Measurements from ENCODE around the gene PDLIM4.

GRCh38 chr5:132319975-132320374 lies 62.5 kb downstream of the PDLIM4 start:
- TF ChIP-seq CTCF (IDR thresholded peaks at IDR 0.05; ENCODE audit: insufficient read depth, low read length) (no peak), POLR2AphosphoS5 (IDR thresholded peaks at IDR 0.05; ENCODE audit: low read depth) (no peak), GABPA (IDR thresholded peaks at IDR 0.05; ENCODE audit: low read depth) (no peak), SPI1 (IDR thresholded peaks at IDR 0.05; ENCODE audit: borderline replicate concordance, low read depth) (no peak), REST (IDR thresholded peaks at IDR 0.05; ENCODE audit: insufficient replicate concordance, low read depth) (no peak)
